Gastroesophageal sphincter (tissue), 4 donors: ENCODE data around the gene MAN2B1. TPM values are rescaled to one million over a fixed set of nuclear protein-coding genes. Genes with fewer than 3 reads are reported as not detected.

Source experiments
- ATAC-seq: fragments of 150-250 bp; one replicate; pipeline ENCODE4 v1.9.1; 2016; ENCODE audit warnings: mild to moderate bottlenecking, moderate library complexity
- H3K27ac ChIP-seq, 4 donors: fragments of 200-600 bp; sonication (generic) in 3 of 4; 1 replicate in 3 of 4; 2 replicates in 1 of 4; pipeline ENCODE4 v1.5.1; 2016 to 2019
- H3K27me3 ChIP-seq: fragments of 200-600 bp; sonication (generic); one replicate; pipeline ENCODE4 v1.5.1; 2019
- H3K36me3 ChIP-seq, 2 donors: fragments of 200-600 bp; sonication (generic); one replicate each; pipeline ENCODE4 v1.5.1; 2019; ENCODE audit warnings: control low read depth in 1 of 2
- H3K4me1 ChIP-seq, 3 donors: fragments of 200-600 bp; sonication (generic); 1 replicate in 2 of 3; 2 replicates in 1 of 3; pipeline ENCODE4 v1.5.1; 2016 to 2019; ENCODE audit warnings: control low read depth in 2 of 3
- H3K4me3 ChIP-seq, 2 donors: fragments of 200-600 bp; sonication (generic); one replicate each; pipeline ENCODE4 v1.5.1; 2019; ENCODE audit warnings: mild to moderate bottlenecking in 1 of 2, moderate library complexity in 1 of 2
- H3K9me3 ChIP-seq, 3 donors: fragments of 200-600 bp; sonication (generic); one replicate each; pipeline ENCODE4 v1.5.1; 2017 to 2019; ENCODE audit warnings: control low read depth in 2 of 3
- CTCF ChIP-seq, 4 experiments: fragments of 200-600 bp in 2 of 4; fragments of 450-650 bp in 2 of 4; sonication (generic) in 1 of 4; IDR thresholded peaks; one replicate each; pipeline ENCODE4 v1.5.1; 2017 to 2019; ENCODE audit warnings: antibody characterized with exemption in 4 of 4, mild to moderate bottlenecking in 2 of 4, moderate library complexity in 2 of 4
- EP300 ChIP-seq: sonication (generic); formaldehyde crosslinking; IDR thresholded peaks from one replicate; pipeline ENCODE4 v1.6.1; 2017; ENCODE audit warnings: antibody characterized with exemption, mild to moderate bottlenecking
- POLR2A ChIP-seq, 2 donors: fragments of 450-650 bp; IDR thresholded peaks; one replicate each; pipeline ENCODE4 v1.6.1; 2017; ENCODE audit warnings: antibody characterized with exemption in 2 of 2, mild to moderate bottlenecking in 2 of 2, moderate library complexity in 1 of 2
- POLR2AphosphoS5 ChIP-seq: sonication (generic); formaldehyde crosslinking; IDR thresholded peaks from one replicate; pipeline ENCODE4 v1.6.1; 2017; ENCODE audit warnings: antibody characterized with exemption
- WGBS, 2 donors: methylation state at CpG; one replicate each; pipeline ENCODE4 v1.1.5; 2018; ENCODE audit warnings: low coverage in 1 of 2; 5-methylcytosine and 5-hydroxymethylcytosine counted together
- total RNA-seq, 4 donors: library from RNA; depleted of rRNA; stranded (reverse); fragments of >200 nt; gene quantifications; one replicate each; pipeline ENCODE4 v1.1.0, GENCODE V29; 2016

The MAN2B1 gene
- total RNA-seq, 4 donors from 2014 or later, result 61.3 to 98.1 (median 70.8) TPM

- peaks cover 0 to 8% (median 0%) of the 10 kb centered on the region in 3 donors for H3K4me1 ChIP-seq
- H3K36me3 ChIP-seq, result peaks cover 0 to 97% of the 10 kb centered on the region in 2 donors
- TF ChIP-seq CTCF (IDR thresholded peaks at IDR 0.05), result no peak
- TF ChIP-seq EP300, result no peak
- TF ChIP-seq POLR2AphosphoS5, result no peak
- 74% methylated on average over 3 of the region's 17 CpGs; no CpG with 5 or more reads in 1 of the 2 donors for WGBS, 2 donors
- no peak for ATAC-seq
- H3K27me3 ChIP-seq, result no peaks in the 10 kb centered on the region
- H3K4me3 ChIP-seq, result no peak overlapping the region
- H3K27ac ChIP-seq, result no peak overlapping the region
- H3K9me3 ChIP-seq, result no peaks in the 10 kb centered on the region
Observed at GRCh38 chr19:12711187-12711586, 44.6 kb upstream of the MAN2B1 start.

GRCh38 chr19:12708641-12709040 lies 42.1 kb upstream of the MAN2B1 start:
- no peak for ATAC-seq
- no peak overlapping the region for H3K4me3 ChIP-seq
- no peak overlapping the region for H3K27ac ChIP-seq
- WGBS, 2 donors, result 90 to 93% methylated on average over 2 to 3 of the region's 8 CpGs
- no peaks in the 10 kb centered on the region for H3K9me3 ChIP-seq
- H3K36me3 ChIP-seq, result peaks cover 0 to 97% of the 10 kb centered on the region in 2 donors
- H3K27me3 ChIP-seq, result no peaks in the 10 kb centered on the region
- no peak for TF ChIP-seq EP300
- TF ChIP-seq POLR2AphosphoS5, result no peak
- TF ChIP-seq CTCF (IDR thresholded peaks at IDR 0.05), result no peak
- no peak for TF ChIP-seq POLR2A (IDR thresholded peaks at IDR 0.05)
- no peaks in the 10 kb centered on the region for H3K4me1 ChIP-seq

GRCh38 chr19:12706332-12706718 lies 39.8 kb upstream of the MAN2B1 start:
- H3K36me3 ChIP-seq, result peaks cover 0 to 100% of the 10 kb centered on the region in 2 donors
- no peaks in the 10 kb centered on the region for H3K9me3 ChIP-seq
- no peak overlapping the region for H3K27ac ChIP-seq
- 80% methylated on average over 1 of the region's 13 CpGs; no CpG with 5 or more reads in 1 of the 2 donors for WGBS, 2 donors
- ATAC-seq, result no peak
- H3K4me1 ChIP-seq, result no peaks in the 10 kb centered on the region
- no peaks in the 10 kb centered on the region for H3K27me3 ChIP-seq
- no peak overlapping the region for H3K4me3 ChIP-seq
- no peak for TF ChIP-seq POLR2A (IDR thresholded peaks at IDR 0.05)
- no peak for TF ChIP-seq CTCF (IDR thresholded peaks at IDR 0.05)
- no peak for TF ChIP-seq POLR2AphosphoS5
- no peak for TF ChIP-seq EP300

GRCh38 chr19:12705654-12706331 lies 39.3 kb upstream of the MAN2B1 start:
- Histone ChIP-seq H3K9me3 (no peaks in the 10 kb centered on the region), H3K36me3 (peaks cover 0 to 100% of the 10 kb centered on the region in 2 donors), H3K4me3 (no peak overlapping the region), H3K4me1 (no peaks in the 10 kb centered on the region), H3K27ac (no peak overlapping the region), H3K27me3 (no peaks in the 10 kb centered on the region)
- 40 to 93% methylated on average over 1 to 3 of the region's 29 CpGs for WGBS, 2 donors
- no peak for ATAC-seq
- TF ChIP-seq EP300 (no peak), POLR2AphosphoS5 (no peak), CTCF (IDR thresholded peaks at IDR 0.05) (no peak), POLR2A (IDR thresholded peaks at IDR 0.05) (no peak)

GRCh38 chr19:12705169-12705568 lies 38.6 kb upstream of the MAN2B1 start:
- Histone ChIP-seq H3K36me3 (peaks cover 0 to 100% of the 10 kb centered on the region in 2 donors), H3K9me3 (no peaks in the 10 kb centered on the region), H3K4me1 (no peaks in the 10 kb centered on the region), H3K4me3 (no peak overlapping the region), H3K27ac (no peak overlapping the region), H3K27me3 (no peaks in the 10 kb centered on the region)
- TF ChIP-seq POLR2A (IDR thresholded peaks at IDR 0.05) (no peak), CTCF (IDR thresholded peaks at IDR 0.05) (no peak)
- WGBS, 2 donors, result 80% methylated on average over 1 of the region's 13 CpGs; no CpG with 5 or more reads in 1 of the 2 donors
- no peak for ATAC-seq
